SK-N-SH (cell line): ENCODE measurements around the gene SMIM13.

Source experiments
- CTCF ChIP-seq: fragments of 200-600 bp; sonication (generic); IDR thresholded peaks from 2 replicates; pipeline ENCODE4 v1.6.1; 2017; ENCODE audit warnings: antibody characterized with exemption, mild to moderate bottlenecking, moderate library complexity
- EP300 ChIP-seq, 2 experiments: IDR thresholded peaks; 2 replicates each; pipeline versions ENCODE4 v1.4.0 to v1.6.1; 2012; ENCODE audit warnings: borderline replicate concordance in 1 of 2, low read depth in 1 of 2, low read length in 1 of 2
- IRF3 ChIP-seq: fragments of 150-350 bp; IDR thresholded peaks from 2 replicates; pipeline ENCODE4 v1.6.1; 2016; ENCODE audit warnings: mild to moderate bottlenecking, low read depth, low read length
- MEF2A ChIP-seq: IDR thresholded peaks from 2 replicates; pipeline ENCODE4 v1.4.0; 2012; ENCODE audit warnings: low read depth, borderline replicate concordance
- RAD21 ChIP-seq: IDR thresholded peaks from 2 replicates; pipeline ENCODE4 v1.6.1; 2012; ENCODE audit warnings: mild to moderate bottlenecking, low read length
- RFX5 ChIP-seq: IDR thresholded peaks from 2 replicates; pipeline ENCODE4 v1.6.1; 2012; ENCODE audit warnings: mild to moderate bottlenecking, improper control_type of control experiment, low read length
- RXRA ChIP-seq: IDR thresholded peaks from 2 replicates; pipeline ENCODE4 v1.4.0; 2012; ENCODE audit warnings: low read depth, mild to moderate bottlenecking, borderline replicate concordance
- SIN3A ChIP-seq: IDR thresholded peaks from 2 replicates; pipeline ENCODE4 v1.6.1; 2012; ENCODE audit warnings: low read depth, mild to moderate bottlenecking, low read length, moderate library complexity, borderline replicate concordance
- TAF1 ChIP-seq: IDR thresholded peaks from 2 replicates; pipeline ENCODE4 v1.6.1; 2012; ENCODE audit warnings: low read depth, mild to moderate bottlenecking, low read length, moderate library complexity, borderline replicate concordance
- TCF12 ChIP-seq: IDR thresholded peaks from 2 replicates; pipeline ENCODE4 v1.4.0; 2012
- TEAD4 ChIP-seq: IDR thresholded peaks from 2 replicates; pipeline ENCODE4 v1.4.0; 2012; ENCODE audit warnings: mild to moderate bottlenecking, borderline replicate concordance; ENCODE audit not compliant: insufficient read depth
- USF2 ChIP-seq: fragments of 150-350 bp; IDR thresholded peaks from 2 replicates; pipeline ENCODE4 v1.6.1; 2017; ENCODE audit warnings: antibody characterized with exemption, low read length, low read depth, borderline replicate concordance
- YY1 ChIP-seq: IDR thresholded peaks from 2 replicates; pipeline ENCODE4 v1.4.0; 2012; ENCODE audit warnings: low read depth, mild to moderate bottlenecking
- TF ChIP-seq, protein P1 (sequence below): IDR thresholded peaks from 2 replicates; pipeline ENCODE4; 2012

DNA sequence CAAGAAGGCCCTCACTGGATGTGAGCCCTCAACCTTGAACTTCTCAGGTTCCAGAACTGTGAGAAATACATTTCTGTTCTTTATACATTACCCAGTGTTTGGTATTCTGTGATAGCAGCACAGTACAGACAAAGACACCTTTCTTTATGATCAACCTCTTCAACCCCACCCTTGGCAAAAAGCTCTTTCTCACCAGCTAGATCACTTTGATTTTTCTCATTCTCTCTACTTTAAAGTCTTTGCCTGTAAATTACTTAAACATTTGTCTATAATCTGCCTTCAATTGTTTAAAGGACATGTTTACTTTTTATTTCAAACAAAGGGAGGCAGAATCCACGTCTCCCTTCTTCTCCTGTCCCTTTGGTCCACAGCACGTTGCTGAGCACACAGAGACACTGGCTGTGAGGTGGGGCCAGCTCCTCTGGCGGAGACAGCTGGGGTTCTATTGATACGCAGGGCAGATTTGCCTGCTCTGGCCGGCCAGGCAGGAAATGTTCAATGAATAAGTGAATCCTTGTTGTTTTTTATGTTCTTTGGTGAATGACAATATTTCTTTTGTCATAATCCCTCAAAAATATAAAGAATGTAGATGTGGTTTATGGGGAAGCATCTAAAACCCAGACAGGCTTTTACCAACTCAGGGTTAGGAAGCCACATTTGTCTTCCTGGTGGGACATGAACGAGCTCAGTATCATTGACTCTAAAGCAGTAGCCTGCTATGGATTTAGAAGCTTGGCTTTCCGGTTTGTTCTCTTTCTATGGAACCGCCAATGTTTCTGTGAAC lies 86.0 kb downstream of the SMIM13 start:
- TF ChIP-seq, protein P1, sequence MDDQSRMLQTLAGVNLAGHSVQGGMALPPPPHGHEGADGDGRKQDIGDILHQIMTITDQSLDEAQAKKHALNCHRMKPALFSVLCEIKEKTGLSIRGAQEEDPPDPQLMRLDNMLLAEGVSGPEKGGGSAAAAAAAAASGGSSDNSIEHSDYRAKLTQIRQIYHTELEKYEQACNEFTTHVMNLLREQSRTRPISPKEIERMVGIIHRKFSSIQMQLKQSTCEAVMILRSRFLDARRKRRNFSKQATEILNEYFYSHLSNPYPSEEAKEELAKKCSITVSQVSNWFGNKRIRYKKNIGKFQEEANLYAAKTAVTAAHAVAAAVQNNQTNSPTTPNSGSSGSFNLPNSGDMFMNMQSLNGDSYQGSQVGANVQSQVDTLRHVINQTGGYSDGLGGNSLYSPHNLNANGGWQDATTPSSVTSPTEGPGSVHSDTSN: no peak
- TF ChIP-seq CTCF (no peak), TAF1 (no peak), EP300 (IDR thresholded peaks at IDR 0.05; ENCODE audit: borderline replicate concordance in 1 of 2, low read depth in 1 of 2, low read length in 1 of 2) (no peak), YY1 (no peak), TCF12 (no peak), SIN3A (no peak), IRF3 (no peak), TEAD4 (no peak), USF2 (no peak), RFX5 (no peak), RXRA (no peak), MEF2A (no peak), RAD21 (no peak)
